GM21423 (cell line): ENCODE measurements around the gene ZNF227.
"Not testable (repeated sequence)": the region's sequence is repeated elsewhere in the genome, so short reads cannot be mapped to it uniquely, and the experiment has no call there.

Source experiments
- ATAC-seq: cut with Tn5 transposase; IDR thresholded peaks from one replicate; pipeline ENCODE4 v1.9.1; 2021; ENCODE audit warnings: mild to moderate bottlenecking, moderate library complexity; ENCODE audit not compliant: unreplicated experiment

Gene ZNF227

GRCh38 chr19:44212250-44212865 is at the start of gene ZNF227:
Gene ZNF227 (plus strand): TSS chr19:44212532. CDS start chr19:44217793, 5,261 bp downstream.
- peak; percentile 78 for ATAC-seq

DNA sequence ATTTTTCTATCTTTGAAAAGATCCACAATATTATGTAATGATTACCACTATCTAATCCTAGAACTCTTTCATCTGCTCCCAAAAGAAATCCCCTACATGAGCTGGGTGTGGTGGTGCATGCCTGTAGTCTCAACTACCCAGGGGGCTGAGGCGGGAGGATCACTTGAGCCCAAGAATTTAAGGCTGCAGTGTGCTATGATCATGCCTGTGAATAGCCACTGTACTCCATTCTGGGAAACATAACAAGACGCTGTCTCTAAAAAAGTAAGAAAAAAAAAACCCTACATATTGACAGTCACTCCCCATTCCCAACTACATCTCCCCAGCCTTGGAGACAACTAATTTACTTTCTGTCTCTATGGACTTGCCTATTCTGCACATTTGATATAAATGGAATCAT is 48.5 kb upstream of the ZNF227 start:
- no peak for ATAC-seq

GRCh38 chr19:44164327-44164672 is 48.0 kb upstream of the ZNF227 start:
- ATAC-seq, result no peak

DNA sequence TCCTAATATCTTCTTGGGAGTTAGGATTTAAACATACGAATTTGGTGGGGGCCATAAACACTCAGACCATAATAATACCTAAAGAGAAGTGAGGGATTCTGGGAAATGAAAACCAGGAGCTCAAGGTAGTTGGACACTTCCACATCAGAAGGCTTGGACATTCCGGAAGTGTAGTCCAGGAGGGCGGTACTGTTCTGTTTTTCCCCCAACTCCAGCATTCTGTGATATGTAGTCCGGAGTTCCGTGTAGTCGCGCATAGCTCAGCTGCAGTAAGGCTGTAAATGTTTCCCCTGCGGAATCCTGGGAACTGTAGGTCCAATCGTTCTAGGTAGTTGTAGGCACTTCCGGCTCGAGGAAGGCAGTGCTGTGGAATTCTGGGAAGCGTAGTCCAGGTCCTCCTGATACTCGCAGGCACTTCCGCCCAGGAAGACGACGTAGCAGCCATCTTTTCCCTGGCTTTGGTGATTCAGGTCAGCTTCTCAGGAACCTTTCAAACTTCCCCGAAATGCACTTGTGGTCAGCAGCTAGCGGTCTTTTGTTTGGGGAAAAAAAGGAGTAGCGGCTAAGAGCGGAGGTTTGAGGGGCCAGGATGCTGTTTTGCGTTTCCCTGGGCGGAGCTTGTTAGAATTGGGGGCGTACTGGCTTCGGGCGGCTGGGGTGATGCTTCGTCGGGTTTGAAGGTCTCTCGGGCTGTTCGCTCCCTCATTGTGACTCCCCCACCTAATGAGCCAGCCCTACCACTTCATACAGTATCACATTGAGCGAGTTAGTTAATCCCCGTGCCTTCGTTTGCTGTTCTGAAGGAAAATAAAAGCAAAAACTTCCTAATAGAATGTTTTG is 47.4 kb upstream of the ZNF227 start, which contains the start of gene ZNF226:
TSS of gene ZNF226 (plus strand) at position 428 of the 840 bp plus-strand sequence. CDS start 4,981 bp downstream, outside the sequence.
- ATAC-seq, result peak; percentile 88

DNA sequence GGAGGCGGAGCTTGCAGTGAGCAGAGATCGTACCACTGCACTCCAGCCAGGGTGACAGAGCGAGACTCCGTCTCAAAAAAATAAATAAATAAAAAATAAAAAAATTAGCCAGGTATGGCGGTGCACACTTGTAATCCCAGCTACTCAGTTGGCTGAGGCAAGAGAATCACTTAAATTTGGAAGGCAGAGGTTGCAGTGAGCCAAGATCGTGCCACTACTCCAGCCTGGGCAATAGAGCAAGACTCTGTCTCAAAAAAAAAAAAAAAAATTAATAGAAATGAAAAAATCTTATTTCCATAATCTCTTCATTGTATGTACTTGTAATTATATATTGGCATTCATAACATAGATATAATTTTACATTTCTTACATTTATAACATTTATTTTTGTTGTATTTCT is 41.7 kb upstream of the ZNF227 start:
- not testable (repeated sequence) for ATAC-seq

- ATAC-seq, result no peak
Observed at GRCh38 chr19:44176590-44176989, 35.7 kb upstream of the ZNF227 start.

DNA sequence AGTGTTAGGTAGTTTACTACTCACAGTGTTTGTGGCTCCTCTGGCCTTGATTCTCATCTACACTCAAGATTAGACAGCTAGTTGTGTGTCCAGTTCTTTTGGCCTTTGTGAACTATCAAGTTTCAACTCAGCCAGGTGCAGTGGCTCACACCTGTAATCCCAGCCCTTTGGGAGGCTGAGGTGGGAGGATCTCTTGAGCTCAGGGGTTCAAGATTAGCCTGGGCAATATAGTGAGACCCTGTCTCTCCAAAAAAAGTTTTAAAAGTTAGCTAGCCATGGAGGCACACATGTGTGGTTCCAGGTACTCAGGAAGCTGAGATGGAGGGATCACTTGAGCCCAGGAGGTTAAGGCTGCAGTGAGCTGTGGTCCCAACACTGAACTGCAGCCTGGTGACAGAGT is 31.4 kb upstream of the ZNF227 start:
- ATAC-seq, result no peak

DNA sequence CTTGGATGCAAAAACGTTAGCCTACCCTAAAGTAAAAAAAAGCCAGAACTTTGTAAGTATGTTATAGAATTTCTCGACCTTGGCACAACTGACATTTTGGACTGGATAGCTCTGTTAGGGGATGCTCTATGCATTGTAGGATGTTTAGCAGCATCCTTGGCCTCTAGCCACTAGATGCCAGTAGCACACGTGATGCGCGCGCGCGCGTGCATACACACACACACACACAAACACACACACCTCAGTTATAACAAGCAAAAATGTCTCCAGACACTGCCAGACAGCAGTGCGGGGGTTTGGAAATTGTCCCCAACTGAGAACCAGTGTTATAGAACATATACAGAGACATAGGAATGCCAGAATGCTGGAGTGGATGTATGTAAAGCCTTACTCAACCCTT is 30.2 kb upstream of the ZNF227 start:
- no peak for ATAC-seq

DNA sequence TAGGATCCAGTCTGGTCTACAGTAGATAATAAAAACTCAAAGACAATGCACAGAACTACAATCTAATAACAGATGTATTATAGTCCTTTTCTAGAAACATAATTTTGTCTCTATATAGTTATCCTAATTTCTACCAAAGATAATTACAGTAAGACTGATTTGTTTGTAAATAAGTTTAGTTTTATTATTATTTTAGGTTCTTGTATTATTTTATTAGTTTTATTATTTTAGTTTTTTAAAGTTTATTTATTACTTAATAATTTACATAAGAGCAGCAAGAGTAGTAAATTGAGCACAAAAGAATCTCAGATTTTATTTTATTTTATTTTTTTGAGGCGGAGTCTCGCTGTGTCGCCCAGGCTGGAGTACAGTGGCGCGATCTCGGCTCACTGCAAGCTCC is 22.3 kb upstream of the ZNF227 start:
- ATAC-seq, result no peak

- no peak for ATAC-seq
Observed at GRCh38 chr19:44192127-44192526, 20.2 kb upstream of the ZNF227 start.

DNA sequence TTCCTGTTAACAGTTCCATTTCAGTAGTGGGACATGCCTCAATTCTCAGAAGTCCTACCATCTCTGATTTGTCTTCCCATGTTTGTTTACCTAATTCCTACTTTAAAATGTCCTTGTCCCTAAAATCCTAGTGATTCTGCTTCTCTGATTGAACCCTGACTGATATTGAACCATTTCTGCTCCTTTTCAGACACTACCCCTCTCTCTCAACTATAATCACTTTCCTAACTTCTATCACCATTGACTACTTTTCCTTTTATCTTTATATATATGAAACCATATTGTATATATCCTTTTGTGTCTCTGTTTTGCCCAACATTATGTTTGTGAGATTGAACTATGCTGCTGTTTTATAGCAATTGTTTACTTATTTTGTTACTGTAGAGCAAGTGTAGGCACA is 15.6 kb upstream of the ZNF227 start:
- ATAC-seq, result no peak

DNA sequence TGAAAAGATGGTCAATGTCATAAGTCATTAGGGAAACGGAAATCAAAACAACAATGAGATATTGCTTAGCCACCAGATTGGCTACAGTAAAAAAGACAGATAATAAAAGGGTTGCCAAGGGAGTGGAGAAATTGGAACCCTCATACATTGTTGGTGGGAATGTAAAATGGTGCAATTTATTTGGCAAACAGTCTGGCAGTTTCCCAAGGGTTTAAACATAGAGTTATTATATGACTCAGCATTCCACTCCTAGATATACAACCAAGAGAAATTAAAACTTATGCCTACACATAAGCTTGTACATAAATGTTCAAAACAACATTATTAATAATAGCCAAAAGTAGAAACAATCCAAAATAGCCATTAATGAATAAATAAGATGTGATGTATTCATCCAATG is 9.9 kb upstream of the ZNF227 start:
- no peak for ATAC-seq

- ATAC-seq, result no peak
Observed at GRCh38 chr19:44202974-44203373, 9.4 kb upstream of the ZNF227 start.

DNA sequence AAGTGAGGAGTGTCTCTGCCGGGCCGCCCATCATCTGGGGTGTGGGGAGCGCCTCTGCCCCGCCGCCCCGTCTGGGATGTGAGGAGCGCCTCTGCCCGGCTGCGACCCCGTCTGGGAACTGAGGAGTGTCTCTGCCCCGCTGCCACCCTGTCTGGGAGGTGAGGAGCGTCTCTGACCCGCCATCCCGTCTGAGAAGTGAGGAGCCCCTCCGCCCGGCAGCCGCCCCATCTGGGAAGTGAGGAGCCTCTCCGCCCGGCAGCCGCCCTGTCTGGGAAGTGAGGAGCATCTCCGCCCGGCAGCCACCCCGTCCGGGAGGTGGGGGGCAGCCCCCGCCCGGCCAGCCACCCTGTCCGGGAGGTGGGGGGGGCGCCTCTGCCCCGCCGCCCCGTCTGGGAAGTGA is 8.5 kb upstream of the ZNF227 start:
- ATAC-seq, result not testable (repeated sequence)

DNA sequence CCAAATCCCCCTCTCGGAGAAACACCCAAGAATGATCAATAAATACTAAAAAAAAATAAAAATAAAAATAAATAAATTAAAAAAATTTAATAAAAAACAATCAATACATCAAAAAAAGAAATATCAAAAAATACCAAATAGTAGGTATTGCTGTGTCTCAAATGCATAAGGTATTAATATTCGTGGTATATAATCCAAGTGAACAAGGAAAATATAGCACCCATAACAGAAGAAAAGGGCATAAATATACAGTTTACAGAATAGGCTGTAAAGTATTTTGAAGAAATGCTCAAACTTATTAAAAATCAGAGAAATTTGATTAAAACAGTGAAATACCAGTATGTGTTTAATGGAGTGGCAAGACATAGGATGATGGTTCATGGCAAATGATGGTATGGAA is 7.6 kb upstream of the ZNF227 start:
- no peak for ATAC-seq

DNA sequence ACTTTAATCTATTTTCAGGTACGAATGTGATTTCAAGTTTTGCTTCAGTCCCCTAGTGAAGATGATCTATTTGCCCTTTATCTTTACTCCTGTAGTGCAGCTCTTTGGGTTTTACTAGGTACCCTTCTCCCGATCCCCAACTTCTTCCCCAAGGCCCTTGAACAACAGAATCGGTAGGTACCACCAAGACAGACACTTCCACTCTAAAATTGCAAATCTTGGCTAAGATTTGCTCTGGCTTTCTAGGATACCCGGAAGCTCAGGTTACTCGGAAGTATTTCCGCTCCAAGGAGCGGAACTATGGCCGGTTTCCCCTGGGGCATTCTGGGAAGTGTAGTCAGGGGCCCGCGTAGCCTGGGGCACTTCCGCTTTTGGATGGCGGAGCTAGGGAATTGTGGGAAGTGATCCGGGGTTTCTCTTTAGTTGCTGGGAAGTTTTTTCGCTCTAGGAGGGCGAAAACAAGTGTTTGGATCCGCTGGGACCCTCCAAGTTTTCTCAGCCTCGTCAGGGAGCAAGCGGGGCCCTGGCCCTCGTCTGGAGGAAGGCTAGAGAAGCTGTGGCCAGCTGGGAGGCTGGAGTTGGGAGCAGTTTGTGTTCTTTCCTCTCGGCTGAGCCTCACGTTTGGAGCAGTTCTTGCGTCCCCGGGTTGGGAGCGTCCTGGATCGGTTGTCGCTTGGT is 5.1 kb upstream of the ZNF227 start:
- ATAC-seq, result peak; percentile 85

- no peak for ATAC-seq
Observed at GRCh38 chr19:44212866-44213346, 574 bp downstream of the ZNF227 start.

GRCh38 chr19:44219926-44220325 is 7.6 kb downstream of the ZNF227 start:
- ATAC-seq, result not testable (repeated sequence)

GRCh38 chr19:44220761-44221160 is 8.4 kb downstream of the ZNF227 start:
- not testable (repeated sequence) for ATAC-seq

- ATAC-seq, result not testable (repeated sequence)
Observed at GRCh38 chr19:44221291-44221690, 9.0 kb downstream of the ZNF227 start.

DNA sequence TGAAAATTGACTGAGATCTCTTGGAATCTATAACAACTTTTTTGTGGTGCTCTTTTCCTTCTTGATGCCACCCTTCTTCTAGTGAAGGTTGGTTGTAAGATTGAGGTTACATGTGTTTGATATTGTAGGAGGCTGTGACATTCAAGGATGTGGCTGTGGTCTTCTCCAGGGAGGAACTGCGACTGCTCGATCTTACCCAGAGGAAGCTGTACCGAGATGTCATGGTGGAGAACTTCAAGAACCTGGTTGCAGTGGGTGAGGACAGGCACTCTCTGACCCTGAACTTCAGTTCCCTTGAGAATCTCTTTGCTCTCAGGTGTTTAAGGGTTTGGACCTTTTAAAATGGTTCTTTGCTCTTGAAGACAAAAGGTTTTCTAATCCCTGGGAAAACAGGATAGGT is 16.0 kb downstream of the ZNF227 start:
- ATAC-seq, result no peak

DNA sequence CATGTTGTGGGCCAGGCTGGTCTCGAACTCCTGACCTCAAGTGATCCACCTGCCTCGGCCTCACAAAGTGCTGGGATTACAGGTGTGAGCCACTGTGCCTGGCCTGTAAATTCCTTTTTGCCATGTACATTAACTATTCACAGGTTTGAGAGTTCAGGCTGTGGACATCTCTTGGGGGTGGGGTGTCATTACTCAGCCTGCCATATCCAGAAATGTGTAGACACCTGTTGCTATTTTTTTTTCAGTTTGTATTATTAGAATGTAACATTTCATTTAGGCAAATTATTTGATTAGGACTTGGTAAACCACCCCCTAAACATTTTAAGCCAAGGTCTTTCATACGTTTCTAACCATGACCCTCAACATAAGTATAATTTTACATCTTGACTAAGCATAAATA is 20.5 kb downstream of the ZNF227 start:
- ATAC-seq, result no peak
